GM18502 (cell line): ENCODE data around the gene GINS2.

Experiments
- ATAC-seq: cut with Tn5 transposase; IDR thresholded peaks from one replicate; pipeline ENCODE4 v1.9.1; 2021; ENCODE audit warnings: mild to moderate bottlenecking; ENCODE audit not compliant: unreplicated experiment, poor library complexity

GINS2 gene

GRCh38 chr16:85644093-85644712 is 44.6 kb downstream of the GINS2 start:
- ATAC-seq, result no peak

- ATAC-seq, result no peak
Observed at GRCh38 chr16:85643631-85644030, 45.1 kb downstream of the GINS2 start.

GRCh38 chr16:85642762-85643358 is 45.9 kb downstream of the GINS2 start:
- no peak for ATAC-seq

- no peak for ATAC-seq
Observed at GRCh38 chr16:85641776-85642176, 47.0 kb downstream of the GINS2 start.

- ATAC-seq, result no peak
Observed at GRCh38 chr16:85641305-85641704, 47.4 kb downstream of the GINS2 start.

- no peak for ATAC-seq
Observed at GRCh38 chr16:85640585-85640984, 48.2 kb downstream of the GINS2 start.

GRCh38 chr16:85640254-85640558 is 48.5 kb downstream of the GINS2 start:
- no peak for ATAC-seq

- no peak for ATAC-seq
Observed at GRCh38 chr16:85639529-85640253, 49.1 kb downstream of the GINS2 start.

GRCh38 chr16:85638695-85639409 is 49.9 kb downstream of the GINS2 start:
- ATAC-seq, result no peak

- no peak for ATAC-seq
Observed at GRCh38 chr16:85637808-85638647, 50.7 kb downstream of the GINS2 start.

- ATAC-seq, result no peak
Observed at GRCh38 chr16:85637061-85637807, 51.5 kb downstream of the GINS2 start.

GRCh38 chr16:85636234-85636812 is 52.4 kb downstream of the GINS2 start:
- ATAC-seq, result no peak

GRCh38 chr16:85635545-85636140 is 53.1 kb downstream of the GINS2 start:
- no peak for ATAC-seq

GRCh38 chr16:85634747-85635544 is 53.8 kb downstream of the GINS2 start:
- no peak for ATAC-seq

GRCh38 chr16:85633888-85634287 is 54.9 kb downstream of the GINS2 start:
- ATAC-seq, result no peak

GRCh38 chr16:85633438-85633743 is 55.4 kb downstream of the GINS2 start:
- no peak for ATAC-seq

- no peak for ATAC-seq
Observed at GRCh38 chr16:85632709-85633437, 55.9 kb downstream of the GINS2 start.
